ENCODE results near the gene RIPOR1. TPM values are rescaled to one million over a fixed set of nuclear protein-coding genes. Genes with fewer than 3 reads are reported as not detected.

Gene RIPOR1
- total RNA-seq, 2 donors from 2014 or later, result 30.4 to 57.0 TPM

- H3K4me3 Mint-ChIP-seq, result no peak overlapping the region
- no peak overlapping the region for H3K27ac Mint-ChIP-seq
- H3K27me3 Mint-ChIP-seq, result no peaks in the 10 kb centered on the region
- H3K9me3 Mint-ChIP-seq, result no peaks in the 10 kb centered on the region
- ATAC-seq (replicated peaks), result no peak
- H3K4me1 Mint-ChIP-seq, result peaks cover 13% of the 10 kb centered on the region
- peaks cover 62% of the 10 kb centered on the region for H3K36me3 Mint-ChIP-seq (ENCODE audit: low read depth)
These were observed 13.0 kb downstream of the RIPOR1 start for GRCh38 chr16:67541391-67542263.

- Mint-ChIP-seq H3K36me3 (ENCODE audit: low read depth) (peaks cover 66% of the 10 kb centered on the region), H3K27ac (peak overlapping the region; percentile 6), H3K9me3 (no peaks in the 10 kb centered on the region), H3K4me3 (no peak overlapping the region), H3K27me3 (no peaks in the 10 kb centered on the region), H3K4me1 (peaks cover 14% of the 10 kb centered on the region)
- ATAC-seq (replicated peaks), result peak; percentile 55
These were observed 13.8 kb downstream of the RIPOR1 start for GRCh38 chr16:67542464-67542863.

- Mint-ChIP-seq H3K27ac (peak overlapping the region; percentile 6), H3K4me3 (no peak overlapping the region), H3K36me3 (ENCODE audit: low read depth) (peaks cover 66% of the 10 kb centered on the region), H3K27me3 (no peaks in the 10 kb centered on the region), H3K4me1 (peaks cover 20% of the 10 kb centered on the region), H3K9me3 (no peaks in the 10 kb centered on the region)
- ATAC-seq (replicated peaks), result no peak
These were observed 14.4 kb downstream of the RIPOR1 start for GRCh38 chr16:67543036-67543435.

- no peaks in the 10 kb centered on the region for H3K27me3 Mint-ChIP-seq
- no peak for ATAC-seq (replicated peaks)
- no peak overlapping the region for H3K4me3 Mint-ChIP-seq
- peaks cover 64% of the 10 kb centered on the region for H3K36me3 Mint-ChIP-seq (ENCODE audit: low read depth)
- H3K27ac Mint-ChIP-seq, result peak overlapping the region; percentile 49
- H3K4me1 Mint-ChIP-seq, result peaks cover 23% of the 10 kb centered on the region
- no peaks in the 10 kb centered on the region for H3K9me3 Mint-ChIP-seq
These were observed 15.0 kb downstream of the RIPOR1 start for GRCh38 chr16:67543582-67543981.

GRCh38 chr16:67544329-67544841, 15.8 kb downstream of the RIPOR1 start:
- peaks cover 56% of the 10 kb centered on the region for H3K36me3 Mint-ChIP-seq (ENCODE audit: low read depth)
- no peaks in the 10 kb centered on the region for H3K27me3 Mint-ChIP-seq
- H3K9me3 Mint-ChIP-seq, result no peaks in the 10 kb centered on the region
- peak overlapping the region; percentile 49 for H3K27ac Mint-ChIP-seq
- peaks cover 23% of the 10 kb centered on the region for H3K4me1 Mint-ChIP-seq
- no peak overlapping the region for H3K4me3 Mint-ChIP-seq
- ATAC-seq (replicated peaks), result no peak

GRCh38 chr16:67544844-67545664, 16.4 kb downstream of the RIPOR1 start:
- H3K27me3 Mint-ChIP-seq, result no peaks in the 10 kb centered on the region
- ATAC-seq (replicated peaks), result no peak
- H3K4me1 Mint-ChIP-seq, result peaks cover 23% of the 10 kb centered on the region
- H3K27ac Mint-ChIP-seq, result peak overlapping the region; percentile 49
- H3K4me3 Mint-ChIP-seq, result no peak overlapping the region
- H3K36me3 Mint-ChIP-seq (ENCODE audit: low read depth), result peaks cover 50% of the 10 kb centered on the region
- H3K9me3 Mint-ChIP-seq, result no peaks in the 10 kb centered on the region

GRCh38 chr16:67545665-67546024, 17.0 kb downstream of the RIPOR1 start:
- no peaks in the 10 kb centered on the region for H3K27me3 Mint-ChIP-seq
- peaks cover 23% of the 10 kb centered on the region for H3K4me1 Mint-ChIP-seq
- ATAC-seq (replicated peaks), result no peak
- H3K27ac Mint-ChIP-seq, result no peak overlapping the region
- peaks cover 44% of the 10 kb centered on the region for H3K36me3 Mint-ChIP-seq (ENCODE audit: low read depth)
- H3K9me3 Mint-ChIP-seq, result no peaks in the 10 kb centered on the region
- no peak overlapping the region for H3K4me3 Mint-ChIP-seq

GRCh38 chr16:67546091-67546501, 17.5 kb downstream of the RIPOR1 start:
- Mint-ChIP-seq H3K27me3 (no peaks in the 10 kb centered on the region), H3K36me3 (ENCODE audit: low read depth) (peaks cover 40% of the 10 kb centered on the region), H3K4me1 (peaks cover 23% of the 10 kb centered on the region), H3K4me3 (no peak overlapping the region), H3K9me3 (no peaks in the 10 kb centered on the region), H3K27ac (peak overlapping the region; percentile 93)
- ATAC-seq (replicated peaks), result no peak

GRCh38 chr16:67546761-67547422, 18.3 kb downstream of the RIPOR1 start:
- no peaks in the 10 kb centered on the region for H3K27me3 Mint-ChIP-seq
- H3K4me3 Mint-ChIP-seq, result peak overlapping the region; percentile 65
- ATAC-seq (replicated peaks), result peak; percentile 62
- peaks cover 32% of the 10 kb centered on the region for H3K36me3 Mint-ChIP-seq (ENCODE audit: low read depth)
- no peaks in the 10 kb centered on the region for H3K9me3 Mint-ChIP-seq
- H3K4me1 Mint-ChIP-seq, result peaks cover 25% of the 10 kb centered on the region
- peak overlapping the region; percentile 93 for H3K27ac Mint-ChIP-seq

GRCh38 chr16:67547423-67548264, 19.0 kb downstream of the RIPOR1 start:
- peak overlapping the region; percentile 65 for H3K4me3 Mint-ChIP-seq
- H3K36me3 Mint-ChIP-seq (ENCODE audit: low read depth), result peaks cover 25% of the 10 kb centered on the region
- H3K4me1 Mint-ChIP-seq, result peaks cover 20% of the 10 kb centered on the region
- H3K27ac Mint-ChIP-seq, result peak overlapping the region; percentile 93
- peak; percentile 55 for ATAC-seq (replicated peaks)
- H3K9me3 Mint-ChIP-seq, result no peaks in the 10 kb centered on the region
- no peaks in the 10 kb centered on the region for H3K27me3 Mint-ChIP-seq

- H3K36me3 Mint-ChIP-seq (ENCODE audit: low read depth), result peaks cover 18% of the 10 kb centered on the region
- peak overlapping the region; percentile 93 for H3K27ac Mint-ChIP-seq
- H3K9me3 Mint-ChIP-seq, result no peaks in the 10 kb centered on the region
- no peaks in the 10 kb centered on the region for H3K27me3 Mint-ChIP-seq
- H3K4me1 Mint-ChIP-seq, result peaks cover 19% of the 10 kb centered on the region
- peak overlapping the region; percentile 65 for H3K4me3 Mint-ChIP-seq
- ATAC-seq (replicated peaks), result peak; percentile 36
These were observed 19.9 kb downstream of the RIPOR1 start for GRCh38 chr16:67548265-67549126.

- H3K36me3 Mint-ChIP-seq (ENCODE audit: low read depth), result peaks cover 11% of the 10 kb centered on the region
- H3K9me3 Mint-ChIP-seq, result no peaks in the 10 kb centered on the region
- H3K27ac Mint-ChIP-seq, result peak overlapping the region; percentile 6
- peaks cover 22% of the 10 kb centered on the region for H3K4me1 Mint-ChIP-seq
- no peak for ATAC-seq (replicated peaks)
- H3K27me3 Mint-ChIP-seq, result no peaks in the 10 kb centered on the region
- H3K4me3 Mint-ChIP-seq, result no peak overlapping the region
These were observed 20.6 kb downstream of the RIPOR1 start for GRCh38 chr16:67549240-67549639.

GRCh38 chr16:67549936-67550335, 21.3 kb downstream of the RIPOR1 start:
- Mint-ChIP-seq H3K36me3 (ENCODE audit: low read depth) (peaks cover 7% of the 10 kb centered on the region), H3K27ac (peak overlapping the region; percentile 6), H3K4me1 (peaks cover 23% of the 10 kb centered on the region), H3K9me3 (no peaks in the 10 kb centered on the region), H3K4me3 (no peak overlapping the region), H3K27me3 (no peaks in the 10 kb centered on the region)
- ATAC-seq (replicated peaks), result no peak
